HL-60 (cell line): ENCODE data around the gene PTPRK.

Experiments
- DNase-seq, 2 experiments: peaks; one replicate each; pipeline ENCODE4 v3.0.0-alpha.2; 2010 to 2020; ENCODE audit warnings: low read depth in 1 of 2, low spot score in 1 of 2
- H3K27ac ChIP-seq: fragments of 250-450 bp; sonication (Bioruptor Pico); replicated peaks from 2 replicates; pipeline ENCODE4 v1.5.1; 2020; ENCODE audit warnings: mild to moderate bottlenecking, moderate library complexity
- H3K27me3 ChIP-seq: fragments of 250-450 bp; sonication (Bioruptor Pico); 2 replicates; pipeline ENCODE4 v1.5.1; 2021; ENCODE audit warnings: mild to moderate bottlenecking, moderate library complexity; ENCODE audit not compliant: insufficient read depth, poor library complexity, severe bottlenecking
- H3K4me3 ChIP-seq: replicated peaks from 2 replicates; pipeline ENCODE4 v1.5.1; 2011; ENCODE audit warnings: mild to moderate bottlenecking, control low read depth, low read length; ENCODE audit not compliant: insufficient read depth
- CTCF ChIP-seq: IDR thresholded peaks from one replicate; pipeline ENCODE4 v1.5.1; 2011; ENCODE audit warnings: low read length, control low read depth, inconsistent platforms; ENCODE audit not compliant: insufficient read depth
- GABPA ChIP-seq: IDR thresholded peaks from 2 replicates; pipeline ENCODE4 v1.6.1; 2012; ENCODE audit warnings: low read depth
- POLR2AphosphoS5 ChIP-seq: IDR thresholded peaks from 2 replicates; pipeline ENCODE4 v1.6.1; 2012; ENCODE audit warnings: low read depth
- REST ChIP-seq: IDR thresholded peaks from 2 replicates; pipeline ENCODE4 v1.6.1; 2012; ENCODE audit warnings: low read depth; ENCODE audit not compliant: insufficient replicate concordance
- SPI1 ChIP-seq: IDR thresholded peaks from 2 replicates; pipeline ENCODE4 v1.6.1; 2012; ENCODE audit warnings: low read depth, mild to moderate bottlenecking, borderline replicate concordance

Gene PTPRK

DNA sequence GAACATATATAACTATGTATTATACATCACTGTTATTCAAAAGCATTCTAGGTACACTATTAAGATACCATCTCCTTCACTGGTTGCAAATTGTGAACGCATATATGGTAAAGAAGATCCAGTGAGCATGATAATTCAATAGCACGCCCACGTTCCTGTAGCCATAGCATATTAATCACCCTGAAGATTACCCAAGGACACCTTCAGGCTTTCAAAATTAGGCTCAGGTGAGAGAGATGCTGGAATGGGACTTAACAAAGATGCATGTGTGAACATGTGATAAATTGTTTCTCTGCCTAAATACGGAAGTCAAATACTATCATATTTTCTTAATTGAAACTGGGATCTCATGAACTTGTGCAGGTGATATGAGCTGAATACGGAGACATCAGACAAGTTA lies 303.5 kb downstream of the PTPRK start:
- H3K27ac ChIP-seq: no peak overlapping the region
- no peak for DNase-seq
- TF ChIP-seq GABPA: no peak
- no peaks in the 10 kb centered on the region for H3K27me3 ChIP-seq
- H3K4me3 ChIP-seq: no peak overlapping the region

DNA sequence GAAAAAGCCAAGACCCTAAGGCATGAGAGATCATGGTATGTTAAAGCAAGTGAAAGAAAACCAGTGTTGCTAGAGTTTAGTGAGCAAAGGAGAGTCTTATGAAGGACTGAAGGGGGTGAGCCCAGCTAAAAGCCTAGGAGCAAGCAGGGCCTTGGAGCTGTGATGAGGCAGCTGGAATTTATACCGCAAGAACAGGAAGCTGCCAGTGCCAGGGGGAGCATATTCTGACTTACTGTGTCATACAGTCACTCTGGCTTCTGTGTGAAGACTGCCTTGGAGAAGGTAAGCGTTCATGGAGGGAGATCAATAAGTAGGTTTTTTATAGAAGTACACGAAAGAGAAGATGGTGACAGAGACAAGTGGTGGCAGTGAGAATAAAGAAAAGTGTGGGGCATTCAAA lies 310.6 kb downstream of the PTPRK start:
- Histone ChIP-seq H3K4me3 (no peak overlapping the region), H3K27me3 (no peaks in the 10 kb centered on the region), H3K27ac (no peak overlapping the region)
- no peak for TF ChIP-seq CTCF
- no peak for DNase-seq

DNA sequence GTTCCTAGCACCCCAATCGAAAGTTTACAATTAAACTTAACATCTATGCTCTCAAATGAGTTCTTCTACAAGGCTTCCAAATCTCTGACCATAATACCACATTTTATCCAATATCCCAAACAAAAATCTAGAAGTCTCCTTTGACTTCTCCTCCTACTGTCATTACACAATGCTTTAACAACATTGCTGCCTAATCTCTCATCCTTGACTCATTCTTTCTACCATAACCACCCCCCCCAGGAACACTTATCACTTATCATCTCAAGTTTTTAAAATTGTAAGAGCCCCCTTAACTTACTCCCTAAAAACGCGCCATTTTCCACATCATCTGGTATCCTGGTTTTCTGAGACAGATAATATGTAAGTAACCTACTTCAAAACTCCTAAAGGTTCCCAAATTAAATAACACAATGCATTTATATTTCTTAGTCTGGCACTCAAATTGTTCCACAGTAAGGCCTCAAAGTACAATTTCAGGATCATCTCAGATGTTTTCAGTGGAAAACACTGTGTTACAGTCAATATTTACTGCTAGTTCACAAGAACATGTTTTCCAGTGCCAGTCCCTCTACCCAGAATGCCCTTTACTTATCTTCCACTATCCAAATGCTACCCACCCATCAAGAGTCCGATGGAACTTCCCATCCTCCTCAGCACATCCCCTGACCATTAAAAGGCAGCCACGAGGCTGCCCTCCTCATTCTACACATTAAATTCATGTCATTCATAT lies 311.4 kb downstream of the PTPRK start:
- no peak overlapping the region for H3K27ac ChIP-seq
- DNase-seq: no peak
- TF ChIP-seq CTCF: no peak
- no peak for TF ChIP-seq GABPA
- TF ChIP-seq POLR2AphosphoS5: no peak
- no peak for TF ChIP-seq SPI1
- TF ChIP-seq REST: no peak
- no peaks in the 10 kb centered on the region for H3K27me3 ChIP-seq
- H3K4me3 ChIP-seq: no peak overlapping the region

- no peak for TF ChIP-seq POLR2AphosphoS5
- TF ChIP-seq CTCF: no peak
- TF ChIP-seq SPI1: no peak
- TF ChIP-seq GABPA: no peak
- TF ChIP-seq REST: no peak
- H3K27me3 ChIP-seq: no peaks in the 10 kb centered on the region
- no peak overlapping the region for H3K4me3 ChIP-seq
- H3K27ac ChIP-seq: no peak overlapping the region
- no peak for DNase-seq
These were observed 312.3 kb downstream of the PTPRK start for GRCh38 chr6:128208078-128208477.
